Liver (tissue), 3 donors: Measurements from ENCODE around the gene OR12D1.

Source experiments
- ATF3 ChIP-seq: IDR thresholded peaks from 2 replicates; pipeline ENCODE4 v1.6.1; 2016; ENCODE audit warnings: antibody characterized with exemption
- CTCF ChIP-seq: fragments of 150-350 bp; IDR thresholded peaks from 2 replicates; pipeline ENCODE4 v1.5.1; 2017; ENCODE audit warnings: improper control_type of control experiment, low read depth, low read length; ENCODE audit not compliant: missing input control
- EGR1 ChIP-seq, 2 donors: IDR thresholded peaks; 2 replicates each; pipeline ENCODE4 v1.6.1; 2016 to 2018; ENCODE audit warnings: antibody characterized with exemption in 2 of 2, low read depth in 2 of 2
- FOXA1 ChIP-seq: IDR thresholded peaks from 2 replicates; pipeline ENCODE4 v1.6.1; 2016; ENCODE audit warnings: antibody characterized with exemption
- HNF4A ChIP-seq, 2 donors: conservative IDR thresholded peaks; 2 replicates each; pipeline ENCODE4 v1.6.1; 2016; ENCODE audit warnings: antibody characterized with exemption in 2 of 2, mild to moderate bottlenecking in 2 of 2
- JUND ChIP-seq, 2 donors: IDR thresholded peaks; 2 replicates each; pipeline ENCODE4 v1.6.1; 2016; ENCODE audit warnings: antibody characterized with exemption in 2 of 2
- NR2F2 ChIP-seq: IDR thresholded peaks from 2 replicates; pipeline ENCODE4 v1.6.1; 2016; ENCODE audit warnings: antibody characterized with exemption
- RXRA ChIP-seq, 2 donors: IDR thresholded peaks; 2 replicates each; pipeline ENCODE4 v1.6.1; 2017 to 2018; ENCODE audit warnings: antibody characterized with exemption in 2 of 2, mild to moderate bottlenecking in 1 of 2
- SP1 ChIP-seq: IDR thresholded peaks from 2 replicates; pipeline ENCODE4 v1.6.1; 2018; ENCODE audit warnings: antibody characterized with exemption, mild to moderate bottlenecking
- YY1 ChIP-seq: IDR thresholded peaks from 2 replicates; pipeline ENCODE4 v1.6.1; 2016; ENCODE audit warnings: antibody characterized with exemption, mild to moderate bottlenecking
- ZBTB33 ChIP-seq: IDR thresholded peaks from 2 replicates; pipeline ENCODE4 v1.6.1; 2016; ENCODE audit warnings: antibody characterized with exemption
- donor health status: healthy.
- donor health status: healthy.

- no peak for TF ChIP-seq ATF3
- no peak for TF ChIP-seq NR2F2
- TF ChIP-seq CTCF: no peak
- TF ChIP-seq YY1: no peak
- no peak for TF ChIP-seq SP1
- TF ChIP-seq ZBTB33: no peak
- no peak for TF ChIP-seq FOXA1
- TF ChIP-seq EGR1 (IDR thresholded peaks at IDR 0.05; ENCODE audit: low read depth in 2 of 2): no peak
- no peak for TF ChIP-seq HNF4A (conservative IDR thresholded peaks at IDR 0.05)
- no peak for TF ChIP-seq RXRA (IDR thresholded peaks at IDR 0.05)
- no peak for TF ChIP-seq JUND (IDR thresholded peaks at IDR 0.05)
Observed at GRCh38 chr6:29425075-29425474, 10.3 kb downstream of the OR12D1 start.
